ENCODE data around the gene HCN3. TPM values are rescaled to one million over a fixed set of nuclear protein-coding genes. Genes with fewer than 3 reads are reported as not detected.

HCN3 gene
- total RNA-seq, 4 donors from 2014 or later: 2.1 to 3.0 (median 2.5) TPM

- peaks cover 26 to 41% (median 28%) of the 10 kb centered on the region in 3 donors for H3K4me1 ChIP-seq
- intact Hi-C loops (cut with DNase I): loop anchor here (5.0 kb wide), 1 partner anchor 76 kb away; no protein-coding TSS in a partner anchor
- peak; percentile 49 for DNase-seq
- H3K27me3 ChIP-seq: no peaks in the 10 kb centered on the region
- H3K36me3 ChIP-seq: peaks cover 0 to 33% (median 4%) of the 10 kb centered on the region in 3 donors
- H3K9me3 ChIP-seq: no peaks in the 10 kb centered on the region
- peak overlapping the region in 3 of 4 donors; percentile 9 to 54 (median 29) for H3K4me3 ChIP-seq
- peak overlapping the region; percentile 19 to 64 (median 54) for H3K27ac ChIP-seq
- TF ChIP-seq POLR2A (IDR thresholded peaks at IDR 0.05) (no peak), CTCF (IDR thresholded peaks at IDR 0.05) (peak; percentile 98 to 100 (median 98))
- 42 to 50% methylated on average over 7 to 8 of the region's 23 CpGs for WGBS, 2 donors
These were observed 26.4 kb upstream of the HCN3 start for GRCh38 chr1:155250633-155251449.

GRCh38 chr1:155251566-155251965 is 25.7 kb upstream of the HCN3 start:
- peaks cover 31 to 49% (median 35%) of the 10 kb centered on the region in 3 donors for H3K4me1 ChIP-seq
- H3K27ac ChIP-seq: peak overlapping the region in 2 of 4 donors; percentile 56 to 64
- no peak overlapping the region for H3K4me3 ChIP-seq
- intact Hi-C loops (cut with DNase I): loop anchor here (5.0 kb wide), 1 partner anchor 76 kb away; no protein-coding TSS in a partner anchor
- 95 to 97% methylated on average over 4 to 7 of the region's 7 CpGs for WGBS, 2 donors
- TF ChIP-seq POLR2A (IDR thresholded peaks at IDR 0.05): no peak
- TF ChIP-seq CTCF (IDR thresholded peaks at IDR 0.05): no peak
- H3K9me3 ChIP-seq: no peaks in the 10 kb centered on the region
- H3K27me3 ChIP-seq: no peaks in the 10 kb centered on the region
- peaks cover 0 to 36% (median 4%) of the 10 kb centered on the region in 3 donors for H3K36me3 ChIP-seq
- no peak for DNase-seq

GRCh38 chr1:155253208-155253607 is 24.1 kb upstream of the HCN3 start:
- intact Hi-C loops (cut with DNase I): loop anchor here (5.0 kb wide), 1 partner anchor 74 kb away; no protein-coding TSS in a partner anchor
- 64 to 79% methylated on average over 4 to 5 of the region's 5 CpGs for WGBS, 2 donors
- peak overlapping the region in 1 of 4 donors; percentile 95 for H3K27ac ChIP-seq
- no peaks in the 10 kb centered on the region for H3K9me3 ChIP-seq
- TF ChIP-seq CTCF (IDR thresholded peaks at IDR 0.05) (no peak), POLR2A (IDR thresholded peaks at IDR 0.05) (no peak)
- H3K27me3 ChIP-seq: no peaks in the 10 kb centered on the region
- peaks cover 31 to 52% (median 37%) of the 10 kb centered on the region in 3 donors for H3K4me1 ChIP-seq
- DNase-seq: no peak
- peak overlapping the region in 1 of 4 donors; percentile 94 for H3K4me3 ChIP-seq
- H3K36me3 ChIP-seq: peaks cover 0 to 38% (median 0%) of the 10 kb centered on the region in 3 donors

- intact Hi-C loops (cut with DNase I): loop anchor here (5.0 kb wide), 1 partner anchor 74 kb away; no protein-coding TSS in a partner anchor
- 43 to 72% methylated on average over 3 to 4 of the region's 5 CpGs for WGBS, 2 donors
- no peaks in the 10 kb centered on the region for H3K9me3 ChIP-seq
- H3K4me3 ChIP-seq: peak overlapping the region in 3 of 4 donors; percentile 83 to 95 (median 94)
- no peak for DNase-seq
- H3K27ac ChIP-seq: peak overlapping the region; percentile 15 to 99 (median 97)
- no peaks in the 10 kb centered on the region for H3K27me3 ChIP-seq
- H3K4me1 ChIP-seq: peaks cover 31 to 52% (median 37%) of the 10 kb centered on the region in 3 donors
- TF ChIP-seq POLR2A (IDR thresholded peaks at IDR 0.05) (no peak), CTCF (IDR thresholded peaks at IDR 0.05) (no peak)
- H3K36me3 ChIP-seq: peaks cover 0 to 38% (median 4%) of the 10 kb centered on the region in 3 donors
These were observed 23.5 kb upstream of the HCN3 start for GRCh38 chr1:155253797-155254196.

All from esophagus squamous epithelium (tissue), 5 donors.